Spleen (tissue), 11 donors: ENCODE results near the gene STARD7. TPM values are rescaled to one million over a fixed set of nuclear protein-coding genes. Genes with fewer than 3 reads are reported as not detected.
A peak's percentile ranks its signal among the peaks of the same experiment; 100 is the strongest.

Experiments
- DNase-seq: peaks from one replicate; pipeline ENCODE4 v3.0.0-alpha.2; 2020
- H3K27ac ChIP-seq, 8 donors: fragments of 200-600 bp; sonication (generic) in 7 of 8; 1 replicate in 4 of 8; 2 replicates in 4 of 8; pipeline versions ENCODE4 v1.5.0 to v1.8.0; 2016 to 2021; ENCODE audit warnings: inconsistent platforms in 4 of 8, mild to moderate bottlenecking in 4 of 8, moderate library complexity in 1 of 8
- H3K27me3 ChIP-seq, 7 donors: fragments of 200-600 bp; sonication (generic) in 6 of 7; replicated peaks in 1 of 7; 1 replicate in 4 of 7; 2 replicates in 3 of 7; pipeline versions ENCODE4 v1.5.0 to v1.8.0; 2016 to 2021; ENCODE audit warnings: inconsistent platforms in 3 of 7, mild to moderate bottlenecking in 1 of 7
- H3K36me3 ChIP-seq, 6 donors: fragments of 200-600 bp; sonication (generic) in 5 of 6; 1 replicate in 4 of 6; 2 replicates in 2 of 6; pipeline versions ENCODE4 v1.5.0 to v1.8.0; 2016 to 2021; ENCODE audit warnings: inconsistent platforms in 2 of 6
- H3K4me1 ChIP-seq, 6 donors: fragments of 200-600 bp; sonication (generic) in 5 of 6; 1 replicate in 3 of 6; 2 replicates in 3 of 6; pipeline versions ENCODE4 v1.5.0 to v1.8.0; 2016 to 2021; ENCODE audit warnings: inconsistent platforms in 3 of 6
- H3K4me3 ChIP-seq, 8 donors: fragments of 200-600 bp; sonication (generic) in 7 of 8; 1 replicate in 4 of 8; 2 replicates in 4 of 8; pipeline versions ENCODE4 v1.5.0 to v1.8.0; 2016 to 2021; ENCODE audit warnings: inconsistent platforms in 4 of 8, mild to moderate bottlenecking in 4 of 8, moderate library complexity in 2 of 8
- H3K9me3 ChIP-seq, 8 donors: fragments of 200-600 bp; sonication (generic) in 7 of 8; 1 replicate in 4 of 8; 2 replicates in 4 of 8; pipeline versions ENCODE4 v1.5.0 to v1.8.0; 2016 to 2021; ENCODE audit warnings: inconsistent platforms in 4 of 8
- POLR2A ChIP-seq, 3 donors: fragments of 450-650 bp; IDR thresholded peaks; one replicate each; pipeline ENCODE4 v1.5.1; 2017; ENCODE audit warnings: antibody characterized with exemption in 3 of 3, mild to moderate bottlenecking in 1 of 3
- POLR2AphosphoS5 ChIP-seq, 3 donors: sonication (generic); formaldehyde crosslinking; IDR thresholded peaks; one replicate each; pipeline ENCODE4 v1.5.1; 2017; ENCODE audit warnings: antibody characterized with exemption in 3 of 3
- WGBS, 5 donors: extraction: QIAGEN DNeasy Blood & Tissue Kit in 3 of 5; methylation state at CpG; one replicate each; pipeline versions ENCODE4 v1.1.5 to v1.1.7; 2013 to 2018; 5-methylcytosine and 5-hydroxymethylcytosine counted together
- intact Hi-C: fragments of 100-400 bp; cut with DNase I; formaldehyde crosslinking; loops from one replicate; pipeline ENCODE4 v1.15.0; 2023; ENCODE audit warnings: low total_unique reads
- polyA plus RNA-seq, 3 donors: library from polyadenylated mRNA; stranded (reverse); fragments of 200-250 nt; gene quantifications; one replicate each; pipeline ENCODE4 v1.2.1, GENCODE V29; 2013
- total RNA-seq, 7 donors: library from RNA; depleted of rRNA in 3 of 7; stranded (reverse); fragments of >200 nt in 3 of 7; fragmentation: NEBNext Ultra II Directional in 4 of 7; extraction: Animal tissue kit (Norgen Biotek cat#: 25700) in 4 of 7; gene quantifications; one replicate each; pipeline versions ENCODE4 v1.1.0 to v1.2.1, GENCODE V29; 2016 to 2021
- TF ChIP-seq, protein P1 (sequence below), 11 experiments: fragments of 200-600 bp in 7 of 11; fragments of 450-650 bp in 4 of 11; sonication (generic) in 4 of 11; IDR thresholded peaks in 8 of 11; conservative IDR thresholded peaks in 3 of 11; 1 replicate in 7 of 11; 2 replicates in 4 of 11; pipeline versions ENCODE4 v1.4.0 to v1.8.0; 2016 to 2021; ENCODE audit warnings: antibody characterized with exemption in 11 of 11, inconsistent platforms in 4 of 11, mild to moderate bottlenecking in 1 of 11
- donor health status: healthy with polysubstance abuse.
- donor health status: DM: no; HTN: no; CAD: no; lungs with moderate emphysema.
- donor health status: DM: no; HTN: no; CAD: no.
- donor health status: Bipolar disorder and iron deficiency.
- donor health status: healthy.
- donor health status: DM: no; HTN: no; CAD: no.
- donor health status: DM: yes; HTN: yes; CAD: no.

The STARD7 gene
- total and polyA plus RNA-seq, 10 donors = 45.1 to 174 (median 108) TPM

DNA sequence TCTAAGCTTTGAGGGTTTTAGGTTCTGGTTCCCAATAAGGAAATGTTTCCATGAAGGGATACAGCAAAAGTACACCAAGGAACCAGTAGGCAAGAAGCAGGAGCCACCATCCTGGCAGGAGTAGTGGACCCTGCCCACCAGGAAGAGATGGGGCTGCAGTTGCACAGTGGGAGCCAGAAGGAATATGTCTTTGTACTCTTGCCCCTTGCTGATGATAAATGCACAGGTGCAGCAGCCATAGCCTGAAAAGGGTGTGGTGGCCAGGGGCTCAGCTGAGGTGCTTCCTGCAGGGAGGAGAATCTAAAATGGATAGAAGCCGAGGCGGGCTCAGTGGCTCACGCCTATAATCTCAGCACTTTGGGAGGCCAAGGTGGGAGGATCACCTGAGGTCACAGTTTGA lies 29.6 kb upstream of the STARD7 start:
- TF ChIP-seq POLR2AphosphoS5 (IDR thresholded peaks at IDR 0.05) (no peak), POLR2A (IDR thresholded peaks at IDR 0.05) (no peak)
- TF ChIP-seq, protein P1, sequence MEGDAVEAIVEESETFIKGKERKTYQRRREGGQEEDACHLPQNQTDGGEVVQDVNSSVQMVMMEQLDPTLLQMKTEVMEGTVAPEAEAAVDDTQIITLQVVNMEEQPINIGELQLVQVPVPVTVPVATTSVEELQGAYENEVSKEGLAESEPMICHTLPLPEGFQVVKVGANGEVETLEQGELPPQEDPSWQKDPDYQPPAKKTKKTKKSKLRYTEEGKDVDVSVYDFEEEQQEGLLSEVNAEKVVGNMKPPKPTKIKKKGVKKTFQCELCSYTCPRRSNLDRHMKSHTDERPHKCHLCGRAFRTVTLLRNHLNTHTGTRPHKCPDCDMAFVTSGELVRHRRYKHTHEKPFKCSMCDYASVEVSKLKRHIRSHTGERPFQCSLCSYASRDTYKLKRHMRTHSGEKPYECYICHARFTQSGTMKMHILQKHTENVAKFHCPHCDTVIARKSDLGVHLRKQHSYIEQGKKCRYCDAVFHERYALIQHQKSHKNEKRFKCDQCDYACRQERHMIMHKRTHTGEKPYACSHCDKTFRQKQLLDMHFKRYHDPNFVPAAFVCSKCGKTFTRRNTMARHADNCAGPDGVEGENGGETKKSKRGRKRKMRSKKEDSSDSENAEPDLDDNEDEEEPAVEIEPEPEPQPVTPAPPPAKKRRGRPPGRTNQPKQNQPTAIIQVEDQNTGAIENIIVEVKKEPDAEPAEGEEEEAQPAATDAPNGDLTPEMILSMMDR (IDR thresholded peaks at IDR 0.05 in 8 of 11, conservative IDR thresholded peaks at IDR 0.05 in 3 of 11) = no peak
- Histone ChIP-seq H3K27me3 (no peaks in the 10 kb centered on the region), H3K27ac (no peak overlapping the region), H3K4me3 (no peak overlapping the region), H3K4me1 (peaks cover 15 to 47% (median 40%) of the 10 kb centered on the region in 6 donors), H3K9me3 (no peaks in the 10 kb centered on the region), H3K36me3 (peaks cover 0 to 19% (median 0%) of the 10 kb centered on the region in 6 donors)
- intact Hi-C loops = no loop called here
- DNase-seq = no peak
- 94 to 98% (median 96%) methylated on average over 3 of the region's 3 CpGs for WGBS, 5 donors

GRCh38 chr2:96236882-96237281 lies 28.3 kb upstream of the STARD7 start:
- peaks cover 10 to 36% (median 26%) of the 10 kb centered on the region in 6 donors for H3K4me1 ChIP-seq
- no peaks in the 10 kb centered on the region for H3K27me3 ChIP-seq
- no peak for DNase-seq
- no peak overlapping the region for H3K4me3 ChIP-seq
- H3K27ac ChIP-seq = no peak overlapping the region
- TF ChIP-seq, protein P1 (IDR thresholded peaks at IDR 0.05 in 8 of 11, conservative IDR thresholded peaks at IDR 0.05 in 3 of 11) = no peak
- TF ChIP-seq POLR2A (IDR thresholded peaks at IDR 0.05) (no peak), POLR2AphosphoS5 (IDR thresholded peaks at IDR 0.05) (no peak)
- intact Hi-C loops = no loop called here
- no peaks in the 10 kb centered on the region for H3K9me3 ChIP-seq
- peaks cover 0 to 19% (median 0%) of the 10 kb centered on the region in 6 donors for H3K36me3 ChIP-seq
- WGBS, 5 donors = 93 to 100% (median 98%) methylated on average over 1 of the region's 1 CpG

DNA sequence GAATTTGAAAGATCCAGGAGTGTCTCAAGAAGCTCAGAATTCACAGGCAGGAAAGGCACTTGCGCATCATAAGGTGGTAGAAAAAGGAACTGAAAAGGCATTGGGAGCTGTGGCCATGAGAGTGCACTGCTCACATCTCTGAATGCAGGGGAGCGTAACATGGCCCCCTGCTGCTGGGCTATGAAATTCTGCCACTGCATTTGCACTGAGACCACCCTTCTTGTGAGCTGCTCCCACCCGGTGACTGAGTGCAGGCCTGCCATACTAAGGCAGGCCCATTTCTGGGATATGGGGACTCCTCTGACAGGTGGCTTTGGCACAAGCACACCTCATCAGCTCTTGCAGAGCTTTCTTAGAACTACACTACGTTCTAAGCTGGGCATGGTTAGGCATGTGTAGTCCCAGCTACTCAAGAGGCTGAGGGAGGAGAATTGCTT lies 25.3 kb upstream of the STARD7 start:
- H3K9me3 ChIP-seq = no peaks in the 10 kb centered on the region
- WGBS, 5 donors = 51 to 71% (median 60%) methylated on average over 4 of the region's 4 CpGs
- peaks cover 0 to 20% (median 13%) of the 10 kb centered on the region in 6 donors for H3K4me1 ChIP-seq
- TF ChIP-seq POLR2A (IDR thresholded peaks at IDR 0.05) = no peak
- no peak for TF ChIP-seq POLR2AphosphoS5 (IDR thresholded peaks at IDR 0.05)
- TF ChIP-seq, protein P1 (IDR thresholded peaks at IDR 0.05 in 8 of 11, conservative IDR thresholded peaks at IDR 0.05 in 3 of 11) = peak in 7 of 11 experiments; percentile 7 to 41 (median 29)
- no peaks in the 10 kb centered on the region for H3K27me3 ChIP-seq
- intact Hi-C loops = no loop called here
- peaks cover 0 to 10% (median 0%) of the 10 kb centered on the region in 6 donors for H3K36me3 ChIP-seq
- no peak for DNase-seq
- no peak overlapping the region for H3K4me3 ChIP-seq
- peak overlapping the region in 5 of 8 donors; percentile 2 to 53 (median 39) for H3K27ac ChIP-seq

DNA sequence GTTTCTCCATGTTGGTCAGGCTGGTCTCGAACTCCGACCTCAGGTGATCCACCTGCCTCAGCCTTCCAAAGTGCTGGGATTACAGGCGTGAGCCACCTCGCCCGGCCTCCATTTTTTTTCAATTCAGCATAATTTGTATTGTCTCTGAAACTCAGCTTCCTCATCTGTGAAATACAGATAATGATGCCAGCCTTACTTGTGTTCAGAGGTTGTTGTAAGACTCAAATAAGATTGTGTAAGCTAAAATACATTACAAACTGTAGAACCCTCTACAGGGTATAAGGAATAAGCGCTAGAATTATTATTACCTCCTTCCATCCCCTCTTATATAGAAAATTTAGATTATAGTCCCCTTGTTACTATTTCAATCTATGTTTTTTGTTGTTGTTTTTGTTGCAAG lies 24.8 kb upstream of the STARD7 start:
- Histone ChIP-seq H3K9me3 (no peaks in the 10 kb centered on the region), H3K27ac (peak overlapping the region in 5 of 8 donors; percentile 15 to 53 (median 39)), H3K4me1 (peaks cover 0 to 20% (median 13%) of the 10 kb centered on the region in 6 donors), H3K36me3 (peaks cover 0 to 6% (median 0%) of the 10 kb centered on the region in 6 donors), H3K4me3 (no peak overlapping the region), H3K27me3 (no peaks in the 10 kb centered on the region)
- intact Hi-C loops = no loop called here
- DNase-seq = no peak
- 80 to 88% (median 84%) methylated on average over 6 of the region's 6 CpGs for WGBS, 5 donors
- TF ChIP-seq POLR2A (IDR thresholded peaks at IDR 0.05) (no peak), POLR2AphosphoS5 (IDR thresholded peaks at IDR 0.05) (no peak)
- TF ChIP-seq, protein P1 (IDR thresholded peaks at IDR 0.05 in 8 of 11, conservative IDR thresholded peaks at IDR 0.05 in 3 of 11) = no peak
